ENCODE measurements around the gene SLC2A4RG.
A peak's percentile ranks its signal among the peaks of the same experiment; 100 is the strongest.

Gene SLC2A4RG

GRCh38 chr20:63699466-63700198, 39.9 kb upstream of the SLC2A4RG start:
- DNase-seq: no peak

- DNase-seq: no peak
Observed at GRCh38 chr20:63700199-63701050, 39.2 kb upstream of the SLC2A4RG start.

- no peak for DNase-seq
Observed at GRCh38 chr20:63701051-63701328, 38.6 kb upstream of the SLC2A4RG start.

GRCh38 chr20:63701329-63702035, 38.1 kb upstream of the SLC2A4RG start:
- no peak for DNase-seq

- DNase-seq: no peak
Observed at GRCh38 chr20:63702036-63702665, 37.4 kb upstream of the SLC2A4RG start.

- no peak for DNase-seq
Observed at GRCh38 chr20:63702751-63703470, 36.7 kb upstream of the SLC2A4RG start.

GRCh38 chr20:63703471-63703975, 36.1 kb upstream of the SLC2A4RG start:
- no peak for DNase-seq

- DNase-seq: no peak
Observed at GRCh38 chr20:63703976-63704748, 35.4 kb upstream of the SLC2A4RG start.

- DNase-seq: no peak
Observed at GRCh38 chr20:63704749-63705117, 34.8 kb upstream of the SLC2A4RG start.

GRCh38 chr20:63705232-63706026, 34.1 kb upstream of the SLC2A4RG start:
- DNase-seq: no peak

GRCh38 chr20:63706027-63706695, 33.4 kb upstream of the SLC2A4RG start:
- no peak for DNase-seq

GRCh38 chr20:63706852-63707557, 32.6 kb upstream of the SLC2A4RG start:
- no peak for DNase-seq

GRCh38 chr20:63707558-63708300, 31.8 kb upstream of the SLC2A4RG start, which contains the start of the genes ARFRP1 and ZGPAT:
ARFRP1 (minus strand) TSS chr20:63707976; CDS start chr20:63707091, 885 bp downstream.
ZGPAT (plus strand) TSS chr20:63708039; CDS start chr20:63708581, 542 bp downstream.
- DNase-seq: peak; percentile 77 to 85

GRCh38 chr20:63708301-63709148, 31.1 kb upstream of the SLC2A4RG start:
- DNase-seq: no peak

GRCh38 chr20:63709149-63709527, 30.4 kb upstream of the SLC2A4RG start:
- no peak for DNase-seq

GRCh38 chr20:63711085-63711645, 28.4 kb upstream of the SLC2A4RG start:
- no peak for DNase-seq

- DNase-seq: no peak
Observed at GRCh38 chr20:63712191-63712590, 27.4 kb upstream of the SLC2A4RG start.

Measured in Kasumi-1 (cell line).